ENCODE measurements around the gene LCN6. TPM values are rescaled to one million over a fixed set of nuclear protein-coding genes. Genes with fewer than 3 reads are reported as not detected.

LCN6 gene
- total and polyA plus RNA-seq, 2 of the 13 experiments (the other 11 are each of a cell fraction or from before 2014, with no cell fraction given): not detected

- TF ChIP-seq ZNF138 (CRISPR knock-in tag; IDR thresholded peaks at IDR 0.05; ENCODE audit: low read depth): no peak
- no peak for TF ChIP-seq CENPBD1 (CRISPR knock-in tag; IDR thresholded peaks at IDR 0.05; ENCODE audit: borderline replicate concordance, low read depth)
- TF ChIP-seq GATAD1 (CRISPR knock-in tag; IDR thresholded peaks at IDR 0.05): no peak
- TF ChIP-seq ZNF512 (CRISPR knock-in tag; IDR thresholded peaks at IDR 0.05): no peak
- TF ChIP-seq ATF6 (CRISPR knock-in tag; conservative IDR thresholded peaks at IDR 0.05): no peak
- no peak for TF ChIP-seq ARID3A (IDR thresholded peaks at IDR 0.05; ENCODE audit: low read depth, low read length)
These were observed 24.9 kb downstream of the LCN6 start (continued) for GRCh38 chr9:136723362-136723976.
